Measurements from ENCODE around the gene FHIT. TPM values are rescaled to one million over a fixed set of nuclear protein-coding genes. Genes with fewer than 3 reads are reported as not detected.

The FHIT gene
- total RNA-seq, 1 donor from 2014 or later = 11.5 TPM

GRCh38 chr3:61264281-61264680 is 13.0 kb upstream of the FHIT start:
- no peak for DNase-seq (ENCODE audit: low read depth)
- Histone ChIP-seq H3K36me3 (ENCODE audit: control insufficient read depth, insufficient read depth, low read length) (no peaks in the 10 kb centered on the region), H3K27me3 (ENCODE audit: control insufficient read depth, insufficient read depth, low read length) (no peaks in the 10 kb centered on the region), H3K4me3 (ENCODE audit: low read depth, low read length) (no peak overlapping the region)
- TF ChIP-seq CTCF (IDR thresholded peaks at IDR 0.05; ENCODE audit: insufficient read depth, low read length, poor library complexity, severe bottlenecking) = no peak

- Histone ChIP-seq H3K4me3 (ENCODE audit: low read depth, low read length) (no peak overlapping the region), H3K27me3 (ENCODE audit: control insufficient read depth, insufficient read depth, low read length) (no peaks in the 10 kb centered on the region), H3K36me3 (ENCODE audit: control insufficient read depth, insufficient read depth, low read length) (no peaks in the 10 kb centered on the region)
- DNase-seq (ENCODE audit: low read depth) = no peak
- TF ChIP-seq CTCF (IDR thresholded peaks at IDR 0.05; ENCODE audit: insufficient read depth, low read length, poor library complexity, severe bottlenecking) = no peak
These were observed 5.9 kb upstream of the FHIT start for GRCh38 chr3:61257148-61257547.

- Histone ChIP-seq H3K36me3 (ENCODE audit: control insufficient read depth, insufficient read depth, low read length) (no peaks in the 10 kb centered on the region), H3K27me3 (ENCODE audit: control insufficient read depth, insufficient read depth, low read length) (no peaks in the 10 kb centered on the region), H3K4me3 (ENCODE audit: low read depth, low read length) (no peak overlapping the region)
- no peak for TF ChIP-seq CTCF (IDR thresholded peaks at IDR 0.05; ENCODE audit: insufficient read depth, low read length, poor library complexity, severe bottlenecking)
- DNase-seq (ENCODE audit: low read depth) = no peak
These were observed 2.5 kb upstream of the FHIT start for GRCh38 chr3:61253756-61254155.

- no peak for DNase-seq (ENCODE audit: low read depth)
- Histone ChIP-seq H3K4me3 (ENCODE audit: low read depth, low read length) (no peak overlapping the region), H3K27me3 (ENCODE audit: control insufficient read depth, insufficient read depth, low read length) (no peaks in the 10 kb centered on the region), H3K36me3 (ENCODE audit: control insufficient read depth, insufficient read depth, low read length) (no peaks in the 10 kb centered on the region)
- no peak for TF ChIP-seq CTCF (IDR thresholded peaks at IDR 0.05; ENCODE audit: insufficient read depth, low read length, poor library complexity, severe bottlenecking)
These were observed 1.6 kb upstream of the FHIT start for GRCh38 chr3:61252836-61253235.

GRCh38 chr3:61250784-61251173 is 473 bp downstream of the FHIT start:
- TF ChIP-seq CTCF (IDR thresholded peaks at IDR 0.05; ENCODE audit: insufficient read depth, low read length, poor library complexity, severe bottlenecking) = no peak
- Histone ChIP-seq H3K27me3 (ENCODE audit: control insufficient read depth, insufficient read depth, low read length) (no peaks in the 10 kb centered on the region), H3K36me3 (ENCODE audit: control insufficient read depth, insufficient read depth, low read length) (no peaks in the 10 kb centered on the region), H3K4me3 (ENCODE audit: low read depth, low read length) (peak overlapping the region; percentile 80)
- no peak for DNase-seq (ENCODE audit: low read depth)

- TF ChIP-seq CTCF (IDR thresholded peaks at IDR 0.05; ENCODE audit: insufficient read depth, low read length, poor library complexity, severe bottlenecking) = no peak
- no peaks in the 10 kb centered on the region for H3K27me3 ChIP-seq (ENCODE audit: control insufficient read depth, insufficient read depth, low read length)
- H3K4me3 ChIP-seq (ENCODE audit: low read depth, low read length) = no peak overlapping the region
- H3K36me3 ChIP-seq (ENCODE audit: control insufficient read depth, insufficient read depth, low read length) = no peaks in the 10 kb centered on the region
- no peak for DNase-seq (ENCODE audit: low read depth)
These were observed 2.8 kb downstream of the FHIT start for GRCh38 chr3:61248496-61248895.

Measured in kidney epithelial cell (primary cell).